HG02571 (cell line): Measurements from ENCODE around the gene ATOH8.

Experiments
- ATAC-seq: cut with Tn5 transposase; IDR thresholded peaks from one replicate; pipeline ENCODE4 v1.9.1; 2021; ENCODE audit warnings: mild to moderate bottlenecking, moderate library complexity; ENCODE audit not compliant: unreplicated experiment

The ATOH8 gene

GRCh38 chr2:85797921-85798320 is 44.1 kb downstream of the ATOH8 start:
- ATAC-seq: no peak

- no peak for ATAC-seq
Measured at GRCh38 chr2:85799215-85799956, 45.6 kb downstream of the ATOH8 start.

- ATAC-seq: no peak
Measured at GRCh38 chr2:85800586-85800985, 46.8 kb downstream of the ATOH8 start.

GRCh38 chr2:85801871-85802270 is 48.1 kb downstream of the ATOH8 start:
- no peak for ATAC-seq

- no peak for ATAC-seq
Measured at GRCh38 chr2:85802354-85803103, 48.7 kb downstream of the ATOH8 start.

DNA sequence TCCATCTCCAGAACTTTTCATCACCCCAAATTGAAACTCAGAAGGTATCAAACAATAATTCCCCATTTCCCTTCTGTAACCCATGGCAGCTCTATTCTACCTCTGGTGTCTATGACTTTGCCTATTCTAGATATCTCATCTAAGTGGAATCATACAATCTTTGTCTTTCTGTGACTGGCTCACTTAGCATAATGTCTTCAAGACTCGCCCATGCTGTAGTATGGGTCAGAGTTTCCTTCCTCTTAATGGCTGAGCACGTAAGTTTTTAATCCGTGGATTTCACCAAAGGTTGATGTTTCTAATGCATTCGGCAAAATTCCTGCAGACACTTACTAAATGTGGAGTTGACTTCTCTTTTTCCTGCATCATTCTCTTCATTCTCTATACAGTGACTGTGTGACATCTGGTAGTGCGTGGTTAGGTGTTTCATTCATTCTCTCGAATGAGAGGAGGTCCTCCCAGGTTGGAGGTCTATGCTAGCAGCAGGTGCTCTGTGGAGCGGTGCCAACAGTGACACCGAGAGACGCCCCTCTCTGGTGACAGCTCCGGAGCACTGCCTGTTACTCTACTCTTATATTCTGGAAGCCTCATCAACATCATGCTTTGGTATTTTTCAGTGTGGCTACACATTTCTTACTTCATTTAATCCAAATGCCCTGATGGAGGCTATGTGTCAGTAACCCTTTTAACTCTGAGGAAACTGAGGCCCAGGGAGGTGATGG is 50.1 kb downstream of the ATOH8 start:
- ATAC-seq: no peak

- no peak for ATAC-seq
Measured at GRCh38 chr2:85804583-85804982, 50.8 kb downstream of the ATOH8 start.

DNA sequence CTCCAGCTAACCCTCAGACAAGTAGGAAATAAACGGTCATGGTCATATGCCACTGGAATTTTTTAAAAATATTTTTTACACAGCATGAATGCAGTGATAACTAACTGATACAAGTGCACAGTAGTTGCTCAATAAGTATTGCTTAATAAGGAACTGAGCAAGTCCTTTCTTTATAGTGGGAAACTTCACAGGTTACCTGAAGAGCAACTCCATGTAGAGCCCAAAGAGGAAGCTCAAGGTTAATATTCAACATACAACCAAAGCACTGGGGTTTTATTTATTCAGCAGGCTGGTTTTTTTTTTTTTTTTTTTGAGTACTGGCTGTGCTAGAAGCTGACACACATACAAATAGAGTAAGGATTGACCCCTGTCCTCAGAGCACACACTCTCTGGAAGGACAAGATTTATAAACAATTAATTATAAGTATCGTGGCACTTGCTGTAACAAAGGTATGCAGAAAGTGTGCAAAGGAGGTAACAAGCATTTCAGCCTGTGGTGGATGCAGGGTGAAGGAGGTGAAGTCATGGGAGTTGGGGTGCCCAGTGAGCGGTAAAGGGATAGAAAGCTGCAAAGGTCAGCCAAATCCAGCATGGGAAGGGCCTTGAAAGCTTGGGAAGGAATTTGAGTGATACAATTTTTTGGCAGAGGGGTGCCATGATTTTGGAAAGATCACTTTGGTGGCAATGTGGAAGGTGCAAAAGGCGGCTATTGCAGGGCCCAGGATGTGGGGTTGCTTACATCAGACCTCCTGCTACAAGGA is 52.7 kb downstream of the ATOH8 start:
- no peak for ATAC-seq

- no peak for ATAC-seq
Measured at GRCh38 chr2:85807756-85808155, 54.0 kb downstream of the ATOH8 start.

- ATAC-seq: no peak
Measured at GRCh38 chr2:85810371-85811179, 56.8 kb downstream of the ATOH8 start.

- no peak for ATAC-seq
Measured at GRCh38 chr2:85811180-85812093, 57.6 kb downstream of the ATOH8 start.

DNA sequence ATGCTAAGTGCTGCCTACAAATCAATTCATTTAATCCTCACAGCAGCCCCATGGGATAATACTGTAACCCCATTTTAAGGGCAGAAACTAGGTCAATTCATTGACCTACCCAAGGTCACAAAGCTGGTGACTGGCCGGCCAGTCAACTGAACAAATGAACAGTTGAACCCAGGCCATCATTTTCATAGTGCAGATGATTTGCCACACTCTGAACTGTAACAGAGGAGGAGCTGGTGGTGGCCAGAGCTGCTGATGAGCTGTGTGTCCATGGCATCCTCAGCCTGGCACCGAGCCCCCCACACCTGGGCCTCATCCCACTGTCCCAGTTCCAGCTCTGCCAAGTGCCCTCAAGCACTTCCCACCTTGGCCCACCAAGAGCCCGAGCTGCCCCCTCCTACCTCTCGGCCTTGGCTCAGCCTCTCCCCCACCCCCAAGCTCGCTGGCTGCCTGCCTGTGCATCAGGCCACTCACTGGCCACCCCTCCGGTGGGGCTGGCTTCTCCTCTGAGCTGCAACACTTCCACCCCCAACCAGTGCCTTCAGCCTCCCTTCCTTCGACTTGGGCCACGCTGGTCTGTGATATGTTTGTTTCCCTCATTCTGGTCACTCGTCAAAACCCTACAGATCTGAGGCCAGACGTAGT is 58.4 kb downstream of the ATOH8 start:
- ATAC-seq: no peak

- no peak for ATAC-seq
Measured at GRCh38 chr2:85813211-85813981, 59.6 kb downstream of the ATOH8 start.

DNA sequence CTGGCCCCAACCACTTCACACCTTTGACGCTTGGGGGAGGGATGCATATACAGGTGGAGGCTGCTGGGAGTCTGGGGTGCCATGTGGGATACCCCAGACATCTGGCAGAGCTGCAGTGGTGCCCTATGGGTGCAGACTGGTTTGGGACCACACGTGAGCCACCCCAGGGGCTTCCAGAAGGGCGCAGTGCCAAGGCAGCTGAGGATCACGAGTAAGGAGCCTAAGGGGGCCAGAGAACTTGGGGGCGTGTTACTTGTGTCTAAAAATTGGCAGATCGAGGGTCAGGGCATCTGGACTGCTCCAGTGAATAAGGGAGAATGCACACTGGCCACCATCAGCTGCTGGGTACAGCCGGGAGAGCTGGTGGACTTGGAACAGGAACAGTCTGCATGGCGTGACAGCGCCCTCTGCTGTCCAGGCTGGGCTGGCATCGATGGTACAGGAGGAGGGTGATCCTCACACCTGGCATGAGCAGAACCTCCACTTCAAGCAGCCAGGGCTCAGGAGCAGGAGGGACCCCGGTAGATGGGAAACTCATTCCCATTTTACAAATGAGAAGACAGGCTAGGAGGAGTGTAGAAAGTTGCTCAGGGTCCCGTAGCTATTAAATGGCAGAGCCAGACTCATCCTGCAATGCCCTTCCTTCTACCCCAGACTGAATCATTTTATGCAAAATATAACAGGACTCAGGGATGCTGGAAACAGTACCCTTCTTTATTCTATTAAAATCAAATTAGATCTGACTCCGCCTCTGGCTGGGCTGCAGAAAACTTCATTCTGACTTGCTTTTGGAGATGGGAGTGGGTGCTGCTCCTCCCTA is 60.4 kb downstream of the ATOH8 start:
- no peak for ATAC-seq

DNA sequence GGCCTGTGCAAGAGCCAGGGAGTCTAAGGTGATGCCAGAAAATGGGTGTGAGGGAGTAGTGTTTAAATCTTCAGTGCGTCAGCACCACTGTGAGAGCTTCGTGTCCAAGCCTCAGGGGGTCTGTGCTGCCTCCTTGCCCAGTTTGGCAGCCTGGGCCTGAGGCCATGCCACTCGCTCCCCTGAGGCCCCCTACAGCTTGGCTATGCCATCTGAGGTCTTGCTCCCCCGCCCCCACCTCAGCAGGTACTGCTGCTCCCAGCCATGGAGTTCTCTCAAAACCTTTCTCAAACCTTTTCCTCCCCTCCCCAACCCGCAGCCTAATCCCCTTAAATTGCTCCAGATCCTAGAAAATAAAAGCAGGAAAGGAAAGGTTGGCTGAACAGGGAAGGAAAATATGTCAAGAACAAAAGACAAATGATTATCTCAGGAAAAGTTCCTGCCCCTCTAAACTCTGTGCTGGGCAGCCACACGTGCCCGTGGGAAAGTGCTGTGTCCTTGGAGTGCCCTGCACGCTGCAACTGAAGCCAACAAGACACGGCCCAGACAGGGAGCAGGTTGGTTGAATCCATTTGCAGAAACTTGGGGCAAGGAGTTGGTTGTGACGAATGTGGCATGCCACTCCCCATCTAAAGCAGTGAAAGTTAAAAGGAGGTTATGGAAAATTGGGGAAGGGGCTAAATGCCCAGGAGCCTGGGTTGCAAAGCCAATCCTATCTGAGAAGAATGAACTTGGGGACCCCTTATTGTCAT is 61.2 kb downstream of the ATOH8 start:
- no peak for ATAC-seq

DNA sequence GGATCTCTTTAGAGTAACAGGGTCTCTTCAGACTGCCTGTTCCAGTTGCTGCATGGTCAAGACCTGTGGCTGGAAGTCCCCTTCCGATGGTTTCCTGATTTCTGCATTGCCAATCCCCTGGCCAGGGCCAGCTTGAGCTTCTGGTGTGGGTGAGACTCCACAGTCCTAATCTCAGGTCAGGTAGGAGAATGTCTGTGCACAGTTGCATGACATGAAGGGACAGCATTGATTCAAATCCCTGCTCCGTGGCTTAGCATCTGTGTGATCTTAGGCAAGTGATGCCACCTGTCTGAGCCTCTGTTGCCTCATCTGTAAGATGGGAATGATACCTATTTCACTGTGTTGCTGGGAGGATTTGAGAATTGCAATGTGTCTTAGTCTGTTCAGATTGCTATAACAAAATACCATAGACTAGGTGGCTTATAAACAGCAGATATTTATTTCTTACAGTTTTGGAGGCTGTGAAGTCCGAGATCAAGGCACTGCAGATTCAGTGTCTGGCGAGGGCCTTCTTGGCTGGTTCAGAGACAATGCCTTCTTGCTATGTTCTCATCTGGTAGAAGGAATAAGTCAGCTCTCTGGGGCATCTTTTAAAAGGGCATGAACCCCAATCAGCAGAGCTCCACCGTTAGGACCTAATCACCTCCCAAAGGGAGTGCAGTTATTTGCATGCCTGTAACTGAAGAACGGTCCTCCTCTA is 66.2 kb downstream of the ATOH8 start:
- no peak for ATAC-seq
